Pancreas (tissue), 10 donors: ENCODE results near the gene MCM3AP. TPM values are rescaled to one million over a fixed set of nuclear protein-coding genes. Genes with fewer than 3 reads are reported as not detected.

Experiments used
- ATAC-seq, 4 donors: fragments of 200-7000 bp; cut with Tn5 transposase; one replicate each; pipeline versions ENCODE4 v1.8.0 to v1.9.1; 2020; ENCODE audit warnings: mild to moderate bottlenecking in 4 of 4, moderate library complexity in 4 of 4
- DNase-seq, 6 donors: peaks; one replicate each; pipeline ENCODE4 v3.0.0-alpha.2; 2020
- FAIRE-seq: peaks from 2 replicates; lab custom pipeline; 2012; peaks lifted over from hg19 to GRCh38; lab: Jason Lieb, UNC
- H3K27ac ChIP-seq, 4 donors: fragments of 200-600 bp; sonication (generic); 1 replicate in 3 of 4; 2 replicates in 1 of 4; pipeline versions ENCODE4 v1.5.0 to v1.8.0; 2020
- H3K27me3 ChIP-seq, 4 donors: fragments of 200-600 bp; one replicate each; pipeline ENCODE4 v1.8.0; 2021
- H3K36me3 ChIP-seq, 3 donors: fragments of 200-600 bp; sonication (generic) in 1 of 3; one replicate each; pipeline versions ENCODE4 v1.5.0 to v1.8.0; 2020 to 2021
- H3K4me1 ChIP-seq, 3 donors: fragments of 200-600 bp; one replicate each; pipeline ENCODE4 v1.8.0; 2021
- H3K4me3 ChIP-seq, 4 donors: fragments of 200-600 bp; sonication (generic) in 2 of 4; one replicate each; pipeline versions ENCODE4 v1.5.0 to v1.8.0; 2020 to 2021
- H3K9me3 ChIP-seq, 4 donors: fragments of 200-600 bp; one replicate each; pipeline ENCODE4 v1.8.0; 2021
- WGBS, 2 donors: extraction: QIAGEN DNeasy Blood & Tissue Kit; methylation state at CpG; one replicate each; pipeline ENCODE4 v1.1.7; 2013; 5-methylcytosine and 5-hydroxymethylcytosine counted together
- intact Hi-C, 3 donors: fragments of 100-400 bp; cut with DNase I; formaldehyde crosslinking; loops; one replicate each; pipeline versions ENCODE4 v1.11.1 to v1.14.2; 2022
- polyA plus RNA-seq, 2 donors: library from polyadenylated mRNA; stranded (reverse); fragments of 200-250 nt; gene quantifications; one replicate each; pipeline ENCODE4 v1.2.3, GENCODE V29; 2013
- total RNA-seq, 6 donors: library from RNA; stranded (reverse); fragmentation: NEBNext Ultra II Directional in 4 of 6; extraction: Animal tissue kit (Norgen Biotek cat#: 25700) in 4 of 6; gene quantifications; one replicate each; pipeline versions ENCODE4 v1.2.1 to v1.2.4, GENCODE V29; 2021 to 2023
- TF ChIP-seq, protein P1 (sequence below), 4 donors: fragments of 200-600 bp; sonication (generic) in 3 of 4; IDR thresholded peaks; one replicate each; pipeline versions ENCODE4 v1.5.0 to v1.8.0; 2021; ENCODE audit warnings: antibody characterized with exemption in 4 of 4
- donor health status: healthy with polysubstance abuse.
- donor health status: DM: no; HTN: no; CAD: no; lungs with moderate emphysema.
- donor health status: DM: no; HTN: no; CAD: no.
- donor health status: control.
- donor health status: control.
- donor health status: Bipolar disorder and iron deficiency.
- donor health status: DM: yes; HTN: yes; CAD: no.
- donor health status: DM: no; HTN: no; CAD: no.
- donor health status: DM: no; HTN: no; CAD: no.
- donor health status: DM: yes; HTN: yes; CAD: no.

The MCM3AP gene
- total and polyA plus RNA-seq, 8 donors, result 30.6 to 59.4 (median 38.0) TPM

DNA sequence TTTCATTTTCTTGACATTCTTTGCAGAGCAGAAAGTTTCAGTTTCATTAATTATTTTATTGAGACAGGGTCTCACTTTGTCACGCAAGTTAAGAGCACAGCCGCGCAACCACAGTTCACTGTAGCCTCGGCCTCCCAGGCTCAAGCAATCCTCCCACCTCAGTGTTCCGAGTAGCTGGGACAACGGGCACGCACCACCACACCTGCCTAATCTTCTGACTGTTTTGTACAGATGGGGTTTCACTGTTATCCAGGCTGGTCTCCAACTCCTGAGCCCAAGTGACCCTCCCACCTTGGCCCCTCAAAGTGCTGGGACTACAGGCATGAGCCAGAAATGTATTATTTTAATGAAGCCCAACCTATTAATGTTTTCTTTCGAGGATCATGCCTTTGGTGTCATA lies 98.2 kb downstream of the MCM3AP start:
- Histone ChIP-seq H3K27me3 (no peaks in the 10 kb centered on the region), H3K36me3 (no peaks in the 10 kb centered on the region), H3K4me1 (no peaks in the 10 kb centered on the region), H3K9me3 (no peaks in the 10 kb centered on the region), H3K4me3 (no peak overlapping the region), H3K27ac (no peak overlapping the region)
- DNase-seq (no peak), FAIRE-seq (no peak), ATAC-seq (no peak)
- TF ChIP-seq, protein P1, sequence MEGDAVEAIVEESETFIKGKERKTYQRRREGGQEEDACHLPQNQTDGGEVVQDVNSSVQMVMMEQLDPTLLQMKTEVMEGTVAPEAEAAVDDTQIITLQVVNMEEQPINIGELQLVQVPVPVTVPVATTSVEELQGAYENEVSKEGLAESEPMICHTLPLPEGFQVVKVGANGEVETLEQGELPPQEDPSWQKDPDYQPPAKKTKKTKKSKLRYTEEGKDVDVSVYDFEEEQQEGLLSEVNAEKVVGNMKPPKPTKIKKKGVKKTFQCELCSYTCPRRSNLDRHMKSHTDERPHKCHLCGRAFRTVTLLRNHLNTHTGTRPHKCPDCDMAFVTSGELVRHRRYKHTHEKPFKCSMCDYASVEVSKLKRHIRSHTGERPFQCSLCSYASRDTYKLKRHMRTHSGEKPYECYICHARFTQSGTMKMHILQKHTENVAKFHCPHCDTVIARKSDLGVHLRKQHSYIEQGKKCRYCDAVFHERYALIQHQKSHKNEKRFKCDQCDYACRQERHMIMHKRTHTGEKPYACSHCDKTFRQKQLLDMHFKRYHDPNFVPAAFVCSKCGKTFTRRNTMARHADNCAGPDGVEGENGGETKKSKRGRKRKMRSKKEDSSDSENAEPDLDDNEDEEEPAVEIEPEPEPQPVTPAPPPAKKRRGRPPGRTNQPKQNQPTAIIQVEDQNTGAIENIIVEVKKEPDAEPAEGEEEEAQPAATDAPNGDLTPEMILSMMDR (IDR thresholded peaks at IDR 0.05), result no peak
- intact Hi-C loops, result no loop called here
- 82 to 89% methylated on average over 8 of the region's 8 CpGs for WGBS, 2 donors

DNA sequence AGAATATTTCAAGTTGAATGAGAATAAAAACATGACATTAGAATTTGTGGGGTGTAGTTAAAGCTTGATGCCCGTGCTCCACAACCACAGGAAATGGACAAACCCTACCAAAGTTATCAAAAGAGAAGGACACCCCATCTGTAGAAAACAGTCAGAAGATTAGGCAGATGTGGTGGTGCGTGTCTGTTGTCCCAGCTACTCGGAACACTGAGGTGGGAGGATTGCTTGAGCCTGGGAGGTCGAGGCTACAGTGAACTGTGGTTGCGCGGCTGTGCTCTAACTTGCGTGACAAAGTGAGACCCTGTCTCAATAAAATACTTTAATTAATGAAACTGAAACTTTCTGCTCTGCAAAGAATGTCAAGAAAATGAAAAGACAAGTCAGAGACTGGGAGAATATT lies 99.7 kb downstream of the MCM3AP start:
- H3K36me3 ChIP-seq, result no peaks in the 10 kb centered on the region
- DNase-seq (no peak), ATAC-seq (no peak), FAIRE-seq (no peak)
- no peaks in the 10 kb centered on the region for H3K4me1 ChIP-seq
- H3K27me3 ChIP-seq, result no peaks in the 10 kb centered on the region
- H3K9me3 ChIP-seq, result no peaks in the 10 kb centered on the region
- 74 to 89% methylated on average over 7 of the region's 7 CpGs for WGBS, 2 donors
- TF ChIP-seq, protein P1 (IDR thresholded peaks at IDR 0.05), result no peak
- intact Hi-C loops, result no loop called here
- no peak overlapping the region for H3K27ac ChIP-seq
- H3K4me3 ChIP-seq, result no peak overlapping the region

Other genes with a start within 250 kb of the MCM3AP start
- gene COL6A2, start 187.5 kb downstream of the MCM3AP start, total RNA-seq, result 100 to 1,000 TPM in 1 of 6 donors, 10 to 100 TPM in 5; 15.2 to 135 (median 45.5) TPM
- gene COL6A2, start 187.5 kb downstream of the MCM3AP start, polyA plus RNA-seq, result 100 to 1,000 TPM in 1 of 2 donors, 10 to 100 TPM in 1; 66.9 to 116 TPM
- 1 to 10 TPM in 1 of 6 donors, under 1 TPM in 5; 0.31 to 1.4 (median 0.42) TPM for gene FTCD, start 130.0 kb downstream of the MCM3AP start, total RNA-seq
- 10 to 100 TPM in 1 of 2 donors, 1 to 10 TPM in 1; 4.9 to 14.0 TPM for gene FTCD, start 130.0 kb downstream of the MCM3AP start, polyA plus RNA-seq
- gene SPATC1L, start 101.2 kb downstream of the MCM3AP start, total RNA-seq, result 1 to 10 TPM; 3.1 to 8.1 (median 6.0) TPM
- 10 to 100 TPM; 12.9 to 26.9 TPM for gene SPATC1L, start 101.2 kb downstream of the MCM3AP start, polyA plus RNA-seq
- 10 to 100 TPM; 16.1 to 34.1 (median 24.5) TPM for gene LSS, start 56.8 kb downstream of the MCM3AP start, total RNA-seq
- gene LSS, start 56.8 kb downstream of the MCM3AP start, polyA plus RNA-seq, result 10 to 100 TPM; 30.2 to 33.6 TPM
- gene YBEY, start 731 bp upstream of the MCM3AP start, total RNA-seq, result 10 to 100 TPM in 1 of 6 donors, 1 to 10 TPM in 5; 4.4 to 11.9 (median 6.7) TPM
- 10 to 100 TPM in 1 of 2 donors, 1 to 10 TPM in 1; 9.8 to 15.3 TPM for gene YBEY, start 731 bp upstream of the MCM3AP start, polyA plus RNA-seq
- gene C21orf58, start 38.3 kb upstream of the MCM3AP start, total RNA-seq, result 1 to 10 TPM in 4 of 6 donors, under 1 TPM in 2; 0.88 to 2.8 (median 1.9) TPM
- 10 to 100 TPM in 1 of 2 donors, 1 to 10 TPM in 1; 8.8 to 13.1 TPM for gene C21orf58, start 38.3 kb upstream of the MCM3AP start, polyA plus RNA-seq
- 10 to 100 TPM in 3 of 6 donors, 1 to 10 TPM in 3; 8.1 to 13.5 (median 10.0) TPM for gene PCNT, start 38.5 kb upstream of the MCM3AP start, total RNA-seq
- 10 to 100 TPM; 14.2 to 15.5 TPM for gene PCNT, start 38.5 kb upstream of the MCM3AP start, polyA plus RNA-seq
- 10 to 100 TPM; 12.1 to 26.3 (median 16.5) TPM for gene DIP2A, start 173.3 kb upstream of the MCM3AP start, total RNA-seq
- gene DIP2A, start 173.3 kb upstream of the MCM3AP start, polyA plus RNA-seq, result 10 to 100 TPM; 23.2 to 28.7 TPM